ENCODE data around the gene DBNL. TPM values are rescaled to one million over a fixed set of nuclear protein-coding genes. Genes with fewer than 3 reads are reported as not detected.

Gene DBNL
- total RNA-seq, 4 donors from 2014 or later = 95.7 to 133 (median 98.2) TPM

GRCh38 chr7:44043902-44044301 lies 600 bp upstream of the DBNL start:
- Histone ChIP-seq H3K27ac (peak overlapping the region; percentile 92), H3K9me3 (no peaks in the 10 kb centered on the region), H3K4me1 (peaks cover 36% of the 10 kb centered on the region), H3K36me3 (no peaks in the 10 kb centered on the region), H3K4me3 (peak overlapping the region; percentile 90), H3K27me3 (no peaks in the 10 kb centered on the region)
- WGBS = 26% methylated on average over 8 of the region's 8 CpGs
- DNase-seq (ENCODE audit: low spot score in 2 of 2) = no peak
- no peak for TF ChIP-seq POLR2A (IDR thresholded peaks at IDR 0.05)
- no peak for TF ChIP-seq CTCF (IDR thresholded peaks at IDR 0.05)
- TF ChIP-seq EP300 (IDR thresholded peaks at IDR 0.05) = no peak
- TF ChIP-seq POLR2AphosphoS5 (IDR thresholded peaks at IDR 0.05) = no peak

GRCh38 chr7:44045226-44046014 lies 918 bp downstream of the DBNL start:
- no peaks in the 10 kb centered on the region for H3K9me3 ChIP-seq
- peaks cover 36% of the 10 kb centered on the region for H3K4me1 ChIP-seq
- H3K27ac ChIP-seq = peak overlapping the region; percentile 92
- peak overlapping the region; percentile 90 for H3K4me3 ChIP-seq
- no peak for TF ChIP-seq POLR2AphosphoS5 (IDR thresholded peaks at IDR 0.05)
- no peak for TF ChIP-seq CTCF (IDR thresholded peaks at IDR 0.05)
- no peak for TF ChIP-seq EP300 (IDR thresholded peaks at IDR 0.05)
- no peak for TF ChIP-seq POLR2A (IDR thresholded peaks at IDR 0.05)
- H3K36me3 ChIP-seq = peaks cover 9% of the 10 kb centered on the region
- no peaks in the 10 kb centered on the region for H3K27me3 ChIP-seq
- no peak for DNase-seq (ENCODE audit: low spot score in 2 of 2)
- WGBS = 36% methylated on average over 8 of the region's 15 CpGs

GRCh38 chr7:44046321-44047061 lies 2.0 kb downstream of the DBNL start:
- Histone ChIP-seq H3K27ac (no peak overlapping the region), H3K27me3 (no peaks in the 10 kb centered on the region), H3K4me3 (no peak overlapping the region), H3K9me3 (no peaks in the 10 kb centered on the region), H3K36me3 (peaks cover 20% of the 10 kb centered on the region), H3K4me1 (peaks cover 29% of the 10 kb centered on the region)
- 73% methylated on average over 8 of the region's 8 CpGs for whole genome bisulfite sequencing
- TF ChIP-seq POLR2AphosphoS5 (IDR thresholded peaks at IDR 0.05) = no peak
- no peak for TF ChIP-seq POLR2A (IDR thresholded peaks at IDR 0.05)
- peak in 1 of 2 donors; percentile 66 for DNase-seq (ENCODE audit: low spot score in 2 of 2)

GRCh38 chr7:44048031-44048795 lies 3.7 kb downstream of the DBNL start:
- no peak for TF ChIP-seq EP300 (IDR thresholded peaks at IDR 0.05)
- no peak for TF ChIP-seq POLR2A (IDR thresholded peaks at IDR 0.05)
- TF ChIP-seq POLR2AphosphoS5 (IDR thresholded peaks at IDR 0.05) = no peak
- TF ChIP-seq CTCF (IDR thresholded peaks at IDR 0.05) = no peak
- 72% methylated on average over 4 of the region's 7 CpGs for WGBS
- peaks cover 37% of the 10 kb centered on the region for H3K36me3 ChIP-seq
- no peaks in the 10 kb centered on the region for H3K27me3 ChIP-seq
- H3K9me3 ChIP-seq = no peaks in the 10 kb centered on the region
- no peak overlapping the region for H3K4me3 ChIP-seq
- peak; percentile 48 to 50 for DNase-seq (ENCODE audit: low spot score in 2 of 2)
- no peak overlapping the region for H3K27ac ChIP-seq
- peaks cover 29% of the 10 kb centered on the region for H3K4me1 ChIP-seq

GRCh38 chr7:44050121-44050914 lies 5.8 kb downstream of the DBNL start:
- WGBS = 90% methylated on average over 12 of the region's 14 CpGs
- H3K4me3 ChIP-seq = no peak overlapping the region
- H3K36me3 ChIP-seq = peaks cover 58% of the 10 kb centered on the region
- TF ChIP-seq POLR2AphosphoS5 (IDR thresholded peaks at IDR 0.05) = no peak
- TF ChIP-seq POLR2A (IDR thresholded peaks at IDR 0.05) = no peak
- no peak for TF ChIP-seq EP300 (IDR thresholded peaks at IDR 0.05)
- no peak for TF ChIP-seq CTCF (IDR thresholded peaks at IDR 0.05)
- H3K9me3 ChIP-seq = no peaks in the 10 kb centered on the region
- no peak overlapping the region for H3K27ac ChIP-seq
- H3K4me1 ChIP-seq = peaks cover 19% of the 10 kb centered on the region
- no peaks in the 10 kb centered on the region for H3K27me3 ChIP-seq
- DNase-seq (ENCODE audit: low spot score in 2 of 2) = peak; percentile 41 to 52
